Activated CD4-positive, alpha-beta T cell treated with anti-CD3 and anti-CD28 coated beads, Interleukin-2, amount 50 U/mL, for 4 hours (primary cell): ENCODE results near the gene NME3.
"Not testable (repeated sequence)": the region's sequence is repeated elsewhere in the genome, so short reads cannot be mapped to it uniquely, and the experiment has no call there.

Source experiments
- DNase-seq, 2 experiments: peaks; one replicate each; pipeline ENCODE4 v3.0.0-alpha.2; 2020

Gene NME3

GRCh38 chr16:1771188-1771863, at the start of gene NME3:
NME3 (minus strand) TSS chr16:1771543; CDS start chr16:1771534, 9 bp downstream.
- DNase-seq: peak; percentile 63 to 64

- DNase-seq: no peak
These were observed 49.6 kb upstream of the NME3 start for GRCh38 chr16:1820946-1821290.

- no peak for DNase-seq
These were observed 49.0 kb upstream of the NME3 start for GRCh38 chr16:1820096-1820945.

- no peak for DNase-seq
These were observed 48.3 kb upstream of the NME3 start for GRCh38 chr16:1819611-1820010.

GRCh38 chr16:1818873-1819525, 47.7 kb upstream of the NME3 start:
- DNase-seq: no peak

GRCh38 chr16:1818204-1818872, 47.0 kb upstream of the NME3 start:
- no peak for DNase-seq

GRCh38 chr16:1817716-1818115, 46.4 kb upstream of the NME3 start:
- DNase-seq: no peak

- DNase-seq: no peak
These were observed 45.9 kb upstream of the NME3 start for GRCh38 chr16:1817276-1817589.

GRCh38 chr16:1816396-1817275, 45.3 kb upstream of the NME3 start:
- no peak for DNase-seq

GRCh38 chr16:1815461-1815860, 44.1 kb upstream of the NME3 start:
- DNase-seq: no peak

- DNase-seq: peak; percentile 45 to 55
These were observed 41.4 kb upstream of the NME3 start for GRCh38 chr16:1812732-1813163.

- no peak for DNase-seq
These were observed 39.2 kb upstream of the NME3 start for GRCh38 chr16:1810536-1810935.

GRCh38 chr16:1810106-1810505, 38.8 kb upstream of the NME3 start:
- no peak for DNase-seq

GRCh38 chr16:1809281-1809801, 38.0 kb upstream of the NME3 start:
- DNase-seq: no peak

- no peak for DNase-seq
These were observed 37.3 kb upstream of the NME3 start for GRCh38 chr16:1808691-1809090.

- DNase-seq: no peak
These were observed 36.3 kb upstream of the NME3 start for GRCh38 chr16:1807626-1808025.

- no peak for DNase-seq
These were observed 29.4 kb upstream of the NME3 start for GRCh38 chr16:1800701-1801100.

- DNase-seq: not testable (repeated sequence)
These were observed 27.9 kb upstream of the NME3 start for GRCh38 chr16:1799263-1799662.

GRCh38 chr16:1794908-1795666, 23.7 kb upstream of the NME3 start:
- DNase-seq: no peak

- no peak for DNase-seq
These were observed 23.0 kb upstream of the NME3 start for GRCh38 chr16:1794221-1794871.
